ENCODE results near the gene NR2F1.

The NR2F1 gene

DNA sequence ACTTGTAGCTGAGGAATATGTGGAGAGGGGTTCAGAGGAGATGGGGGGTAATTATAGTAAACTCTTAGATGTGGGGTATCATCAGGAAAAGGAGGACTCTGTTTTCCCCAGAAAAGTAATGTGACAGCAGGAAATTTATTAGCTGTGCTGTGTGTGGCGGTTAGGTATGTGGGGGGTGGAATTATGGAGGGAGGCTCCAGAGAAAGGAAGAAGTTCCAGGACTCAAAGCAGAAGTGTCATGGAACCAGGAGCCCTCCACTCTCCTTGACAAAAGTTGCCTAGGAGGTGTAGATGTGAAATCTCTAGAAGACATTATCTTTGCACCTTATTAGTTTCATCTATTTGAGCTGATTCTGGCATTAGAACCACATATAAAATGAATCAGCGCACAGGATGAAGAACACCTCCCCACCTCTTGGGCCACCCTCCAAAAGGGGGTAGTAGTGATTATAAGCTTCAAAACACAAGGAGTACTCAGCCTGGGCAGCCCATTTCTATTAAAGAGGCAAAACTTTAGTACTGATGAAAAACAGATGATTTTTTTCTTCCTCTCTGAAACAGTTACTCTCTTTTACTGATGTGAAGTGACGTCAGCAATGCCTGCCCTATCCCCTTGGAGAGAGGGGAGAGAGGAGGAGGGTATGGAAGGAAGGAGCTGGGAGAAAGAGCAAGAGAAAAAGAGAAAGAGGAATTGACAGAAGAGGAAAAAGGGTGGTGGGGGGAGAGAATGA, 18.2 kb downstream of the NR2F1 start:
- TF ChIP-seq, protein P1, sequence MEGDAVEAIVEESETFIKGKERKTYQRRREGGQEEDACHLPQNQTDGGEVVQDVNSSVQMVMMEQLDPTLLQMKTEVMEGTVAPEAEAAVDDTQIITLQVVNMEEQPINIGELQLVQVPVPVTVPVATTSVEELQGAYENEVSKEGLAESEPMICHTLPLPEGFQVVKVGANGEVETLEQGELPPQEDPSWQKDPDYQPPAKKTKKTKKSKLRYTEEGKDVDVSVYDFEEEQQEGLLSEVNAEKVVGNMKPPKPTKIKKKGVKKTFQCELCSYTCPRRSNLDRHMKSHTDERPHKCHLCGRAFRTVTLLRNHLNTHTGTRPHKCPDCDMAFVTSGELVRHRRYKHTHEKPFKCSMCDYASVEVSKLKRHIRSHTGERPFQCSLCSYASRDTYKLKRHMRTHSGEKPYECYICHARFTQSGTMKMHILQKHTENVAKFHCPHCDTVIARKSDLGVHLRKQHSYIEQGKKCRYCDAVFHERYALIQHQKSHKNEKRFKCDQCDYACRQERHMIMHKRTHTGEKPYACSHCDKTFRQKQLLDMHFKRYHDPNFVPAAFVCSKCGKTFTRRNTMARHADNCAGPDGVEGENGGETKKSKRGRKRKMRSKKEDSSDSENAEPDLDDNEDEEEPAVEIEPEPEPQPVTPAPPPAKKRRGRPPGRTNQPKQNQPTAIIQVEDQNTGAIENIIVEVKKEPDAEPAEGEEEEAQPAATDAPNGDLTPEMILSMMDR (IDR thresholded peaks at IDR 0.05; ENCODE audit: low read depth, low read length, missing control alignments): no peak
- no peak for DNase-seq (ENCODE audit: low read depth)
- H3K4me3 ChIP-seq (ENCODE audit: low read depth, low read length): peak overlapping the region; percentile 25
- in situ Hi-C loops (cut with HindIII; ENCODE audit: low sequenced_read_pairs): no loop called here

DNA sequence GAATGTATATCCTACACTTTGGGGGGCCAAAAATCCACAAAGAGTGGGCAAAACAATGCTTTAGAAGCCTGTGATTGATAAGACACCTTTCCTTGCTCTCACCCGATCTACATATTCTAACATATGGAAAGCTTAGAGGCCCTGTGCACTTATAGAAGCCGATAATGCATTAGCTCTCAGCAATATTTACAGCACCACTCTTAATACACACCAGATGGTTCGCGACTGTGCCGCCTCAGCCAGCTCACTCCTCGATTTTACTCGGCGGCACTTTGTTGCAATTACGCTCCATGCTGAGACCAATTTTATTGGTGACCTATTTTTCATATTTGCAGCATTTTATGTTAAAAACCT, 18.8 kb downstream of the NR2F1 start:
- no peak for DNase-seq (ENCODE audit: low read depth)
- H3K4me3 ChIP-seq (ENCODE audit: low read depth, low read length): peak overlapping the region; percentile 25
- in situ Hi-C loops (cut with HindIII; ENCODE audit: low sequenced_read_pairs): no loop called here

DNA sequence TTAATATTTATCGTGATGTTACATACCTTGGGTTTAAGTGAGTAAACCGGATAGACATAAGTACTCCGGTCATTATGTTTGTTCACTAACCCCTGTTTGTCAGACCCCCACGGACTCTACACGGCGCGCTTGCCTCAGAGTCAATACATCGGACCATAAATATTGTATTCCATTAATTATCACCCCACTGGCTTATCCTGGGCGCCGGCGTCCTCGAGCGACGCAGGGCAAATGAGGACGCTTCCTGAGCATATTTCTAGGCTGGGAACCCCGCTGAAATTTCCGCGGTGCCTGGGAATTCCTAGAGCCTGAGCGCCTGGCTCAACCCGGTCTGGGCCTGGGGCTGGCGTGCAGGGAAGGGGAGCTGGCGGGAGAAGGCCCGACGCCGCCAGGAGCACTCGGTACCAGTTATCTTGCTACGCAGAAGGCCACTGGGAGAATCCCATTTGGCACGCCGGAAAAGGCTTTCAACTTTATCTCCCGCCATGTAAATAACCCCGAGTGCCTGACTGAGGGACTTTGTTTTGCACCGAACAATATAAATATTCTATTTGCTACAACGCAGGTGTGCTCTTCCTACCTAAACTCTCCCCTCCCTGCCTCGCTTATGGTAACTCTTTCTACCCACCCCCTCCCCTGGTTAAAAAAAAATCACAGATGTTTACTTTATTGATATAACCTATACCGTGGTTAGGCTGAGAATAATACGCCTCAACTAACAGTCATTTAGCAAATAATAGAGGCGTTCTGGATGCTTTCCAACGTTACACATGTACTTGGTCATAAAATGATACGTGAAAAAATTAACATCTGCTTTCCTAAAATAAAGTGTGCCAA, 19.4 kb downstream of the NR2F1 start:
- in situ Hi-C loops (cut with HindIII; ENCODE audit: low sequenced_read_pairs): no loop called here
- TF ChIP-seq, protein P1 (IDR thresholded peaks at IDR 0.05; ENCODE audit: low read depth, low read length, missing control alignments): no peak
- H3K4me3 ChIP-seq (ENCODE audit: low read depth, low read length): peak overlapping the region; percentile 25
- DNase-seq (ENCODE audit: low read depth): no peak

More for the DNA sequence above, 18.8 kb downstream of the NR2F1 start:
- TF ChIP-seq, protein P1 (IDR thresholded peaks at IDR 0.05; ENCODE audit: low read depth, low read length, missing control alignments): no peak

DNA sequence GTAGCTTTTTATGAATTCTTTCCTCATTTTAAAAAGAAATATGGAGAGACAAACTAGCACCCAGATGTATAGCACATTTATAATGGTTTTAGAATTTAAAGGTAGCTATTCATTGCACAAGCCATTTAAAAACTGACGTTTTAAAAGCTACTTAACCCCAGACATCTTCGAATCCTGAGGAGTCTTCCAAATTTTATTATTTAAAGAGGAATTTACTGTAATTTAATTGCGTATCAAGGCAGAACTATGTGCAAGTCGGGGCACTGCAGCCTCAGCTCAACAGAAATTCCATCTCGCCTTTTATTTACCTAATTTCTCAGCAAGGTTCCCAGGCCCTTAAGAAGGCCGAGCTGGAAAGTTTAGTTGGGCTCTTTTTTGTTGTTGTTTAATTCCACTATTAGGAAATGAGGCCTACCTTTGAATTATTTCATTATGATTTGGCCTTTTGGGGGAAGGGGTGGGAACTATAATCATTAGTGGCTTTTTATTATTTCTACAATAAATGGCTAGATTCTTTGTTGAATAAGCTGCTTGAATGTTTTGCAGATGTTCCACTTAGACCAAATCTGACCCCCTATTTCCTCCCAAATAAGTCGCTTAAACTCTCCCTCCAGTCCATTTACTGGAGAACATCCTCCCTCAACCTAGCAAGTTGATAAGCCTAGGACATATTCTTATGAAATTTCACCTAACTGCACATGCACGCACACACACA, 20.2 kb downstream of the NR2F1 start:
- H3K4me3 ChIP-seq (ENCODE audit: low read depth, low read length): no peak overlapping the region
- in situ Hi-C loops (cut with HindIII; ENCODE audit: low sequenced_read_pairs): no loop called here
- no peak for DNase-seq (ENCODE audit: low read depth)
- TF ChIP-seq, protein P1 (IDR thresholded peaks at IDR 0.05; ENCODE audit: low read depth, low read length, missing control alignments): no peak

DNA sequence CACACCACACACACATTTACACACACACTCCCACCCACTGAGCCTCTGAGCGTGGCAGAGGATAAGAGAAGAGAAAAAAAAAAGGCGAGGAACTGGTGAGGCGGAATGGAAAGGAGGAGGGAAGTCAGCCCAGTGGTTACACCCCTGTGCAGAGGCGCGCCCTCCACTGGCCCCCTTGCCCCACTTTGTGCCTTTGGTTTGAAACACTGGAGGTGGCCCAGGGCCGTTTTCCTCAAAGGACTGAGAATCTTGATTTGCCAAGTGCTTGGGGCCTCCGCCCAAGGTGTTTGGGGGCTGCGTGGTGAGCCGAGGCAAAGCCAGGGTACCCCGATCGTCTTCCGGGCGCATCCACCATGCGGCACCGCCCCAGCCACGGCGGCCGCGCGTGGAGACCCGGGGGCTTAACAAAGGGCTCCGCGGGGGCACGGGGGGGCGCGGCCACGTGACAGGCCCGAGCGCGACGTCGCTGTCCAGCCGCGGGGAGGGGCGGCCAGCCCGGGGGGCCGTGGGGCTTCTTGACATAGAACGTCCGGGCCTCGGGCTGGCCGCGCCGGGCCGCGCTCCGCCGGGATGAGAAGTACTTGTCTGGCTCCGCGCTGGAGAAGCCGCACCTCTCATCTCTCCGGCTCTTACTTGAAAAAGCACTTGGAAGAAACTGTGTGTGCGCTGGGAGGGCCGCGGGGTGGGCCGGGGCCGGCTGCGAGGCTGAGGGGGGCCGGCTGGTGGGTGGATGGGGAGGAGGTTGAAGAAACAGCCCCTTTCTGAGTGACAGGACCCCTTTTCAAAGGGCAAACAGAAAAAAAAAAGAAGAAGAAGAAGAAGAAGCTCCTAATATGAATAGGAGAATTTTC, 21.0 kb downstream of the NR2F1 start:
- TF ChIP-seq, protein P1 (IDR thresholded peaks at IDR 0.05; ENCODE audit: low read depth, low read length, missing control alignments): no peak
- H3K4me3 ChIP-seq (ENCODE audit: low read depth, low read length): peak overlapping the region; percentile 35
- DNase-seq (ENCODE audit: low read depth): no peak
- in situ Hi-C loops (cut with HindIII; ENCODE audit: low sequenced_read_pairs): no loop called here
